Left ventricle myocardium inferior (tissue), 1 donor: ENCODE results near the gene CORO2B. TPM values are rescaled to one million over a fixed set of nuclear protein-coding genes. Genes with fewer than 3 reads are reported as not detected.
A peak's percentile ranks its signal among the peaks of the same experiment; 100 is the strongest.

Source experiments
- DNase-seq: peaks from one replicate; pipeline ENCODE4 v3.0.0-alpha.2; 2020
- H3K27ac ChIP-seq: fragments of 200-600 bp; replicated peaks from 2 replicates; pipeline ENCODE4 v1.8.0; 2021
- H3K27me3 ChIP-seq: fragments of 200-600 bp; 2 replicates; pipeline ENCODE4 v1.8.0; 2021; ENCODE audit warnings: low read depth
- H3K36me3 ChIP-seq: fragments of 200-600 bp; 2 replicates; pipeline ENCODE4 v1.8.0; 2021
- H3K4me1 ChIP-seq: fragments of 200-600 bp; 2 replicates; pipeline ENCODE4 v1.8.0; 2021
- H3K4me3 ChIP-seq: fragments of 200-600 bp; 2 replicates; pipeline ENCODE4 v1.8.0; 2021; ENCODE audit warnings: mild to moderate bottlenecking, moderate library complexity
- H3K9me3 ChIP-seq: fragments of 200-600 bp; replicated peaks from 2 replicates; pipeline ENCODE4 v1.8.0; 2021
- CTCF ChIP-seq: fragments of 200-600 bp; IDR thresholded peaks from 2 replicates; pipeline ENCODE4 v1.8.0; 2021; ENCODE audit warnings: antibody characterized with exemption, mild to moderate bottlenecking, borderline replicate concordance
- intact Hi-C: fragments of 100-400 bp; cut with micrococcal nuclease; formaldehyde crosslinking; loops from one replicate; pipeline ENCODE4 v1.11.0; 2022
- total RNA-seq: library from RNA; stranded (reverse); fragmentation: NEBNext Ultra II Directional; extraction: Animal tissue kit (Norgen Biotek cat#: 25700); gene quantifications from one replicate; pipeline ENCODE4 v1.2.1, GENCODE V29; 2021
- donor health status: DM: no; HTN: yes; CAD: no; lungs with severe emphysema.

CORO2B gene
- total RNA-seq, 1 donor from 2014 or later = 5.0 TPM

- Histone ChIP-seq H3K9me3 (no peaks in the 10 kb centered on the region), H3K4me3 (no peak overlapping the region), H3K36me3 (no peaks in the 10 kb centered on the region), H3K4me1 (peaks cover 87% of the 10 kb centered on the region), H3K27ac (peak overlapping the region; percentile 91), H3K27me3 (no peaks in the 10 kb centered on the region)
- DNase-seq = no peak
- intact Hi-C loops = no loop called here
- no peak for TF ChIP-seq CTCF
These were observed 2.9 kb downstream of the CORO2B start for GRCh38 chr15:68581725-68582124.

GRCh38 chr15:68582236-68582635 is 3.4 kb downstream of the CORO2B start:
- Histone ChIP-seq H3K36me3 (no peaks in the 10 kb centered on the region), H3K27ac (peak overlapping the region; percentile 91), H3K9me3 (no peaks in the 10 kb centered on the region), H3K27me3 (no peaks in the 10 kb centered on the region), H3K4me3 (no peak overlapping the region), H3K4me1 (peaks cover 89% of the 10 kb centered on the region)
- TF ChIP-seq CTCF = no peak
- intact Hi-C loops = no loop called here
- DNase-seq = no peak

GRCh38 chr15:68582864-68583263 is 4.1 kb downstream of the CORO2B start:
- H3K4me1 ChIP-seq = peaks cover 89% of the 10 kb centered on the region
- no peak for TF ChIP-seq CTCF
- no peak overlapping the region for H3K4me3 ChIP-seq
- DNase-seq = no peak
- no peaks in the 10 kb centered on the region for H3K9me3 ChIP-seq
- intact Hi-C loops = no loop called here
- H3K27me3 ChIP-seq = no peaks in the 10 kb centered on the region
- H3K36me3 ChIP-seq = no peaks in the 10 kb centered on the region
- H3K27ac ChIP-seq = peak overlapping the region; percentile 91

- Histone ChIP-seq H3K27ac (peak overlapping the region; percentile 68), H3K27me3 (no peaks in the 10 kb centered on the region), H3K36me3 (no peaks in the 10 kb centered on the region), H3K4me3 (no peak overlapping the region), H3K9me3 (no peaks in the 10 kb centered on the region), H3K4me1 (peaks cover 88% of the 10 kb centered on the region)
- intact Hi-C loops = no loop called here
- no peak for DNase-seq
- TF ChIP-seq CTCF = no peak
These were observed 4.5 kb downstream of the CORO2B start for GRCh38 chr15:68583321-68583720.

- Histone ChIP-seq H3K27me3 (no peaks in the 10 kb centered on the region), H3K4me3 (no peak overlapping the region), H3K27ac (peak overlapping the region; percentile 68), H3K9me3 (no peaks in the 10 kb centered on the region), H3K4me1 (peaks cover 91% of the 10 kb centered on the region), H3K36me3 (no peaks in the 10 kb centered on the region)
- intact Hi-C loops = no loop called here
- TF ChIP-seq CTCF = no peak
- no peak for DNase-seq
These were observed 5.4 kb downstream of the CORO2B start for GRCh38 chr15:68583936-68584755.
